ENCODE data around the gene ALDH1L1. TPM values are rescaled to one million over a fixed set of nuclear protein-coding genes. Genes with fewer than 3 reads are reported as not detected.
A peak's percentile ranks its signal among the peaks of the same experiment; 100 is the strongest.
"Not testable (repeated sequence)": the region's sequence is repeated elsewhere in the genome, so short reads cannot be mapped to it uniquely, and the experiment has no call there.

Gene ALDH1L1
- total RNA-seq, 2 donors from 2014 or later, result 7.7 to 26.7 TPM

DNA sequence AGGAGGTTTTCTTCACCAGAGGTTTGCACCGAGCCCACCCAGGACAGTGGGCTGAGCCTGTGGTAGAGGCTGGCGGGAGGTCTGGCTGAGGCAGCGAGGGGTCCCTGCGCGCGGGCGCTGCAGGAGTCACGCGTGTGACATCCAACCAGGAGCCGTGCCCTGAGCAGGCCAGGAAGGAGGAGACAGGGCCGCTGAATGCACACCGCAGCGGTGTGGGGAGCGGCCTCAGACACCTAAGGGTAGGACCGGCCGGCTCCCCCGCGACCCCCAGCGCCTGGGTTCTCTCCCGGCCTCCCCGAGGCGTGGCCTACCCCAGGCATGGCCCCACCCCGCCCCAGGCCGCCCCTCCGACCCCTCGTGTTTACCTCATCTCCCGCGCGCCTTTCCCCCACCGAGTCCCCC is 96.9 kb downstream of the ALDH1L1 start:
- intact Hi-C loops (cut with DNase I, micrococcal nuclease), result no loop called here
- peak; percentile 76 for ATAC-seq
- DNase-seq, result peak; percentile 48 to 64

DNA sequence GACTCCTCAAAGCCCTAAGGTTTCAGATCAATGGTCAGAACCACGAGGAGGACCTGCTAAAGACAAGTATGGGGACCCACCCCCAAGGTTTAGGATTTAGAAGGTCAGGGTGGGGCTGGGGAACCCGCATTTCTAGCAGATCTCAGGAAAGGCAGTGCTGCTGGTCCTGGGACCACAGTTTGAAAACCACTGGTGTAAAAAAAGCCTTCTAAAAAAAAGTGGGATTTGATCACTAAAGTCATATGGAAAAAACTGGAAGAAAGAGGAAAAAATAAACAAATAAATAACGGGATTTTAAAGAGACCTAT is 97.3 kb downstream of the ALDH1L1 start:
- DNase-seq, result no peak
- intact Hi-C loops (cut with DNase I, micrococcal nuclease), result no loop called here
- no peak for ATAC-seq

DNA sequence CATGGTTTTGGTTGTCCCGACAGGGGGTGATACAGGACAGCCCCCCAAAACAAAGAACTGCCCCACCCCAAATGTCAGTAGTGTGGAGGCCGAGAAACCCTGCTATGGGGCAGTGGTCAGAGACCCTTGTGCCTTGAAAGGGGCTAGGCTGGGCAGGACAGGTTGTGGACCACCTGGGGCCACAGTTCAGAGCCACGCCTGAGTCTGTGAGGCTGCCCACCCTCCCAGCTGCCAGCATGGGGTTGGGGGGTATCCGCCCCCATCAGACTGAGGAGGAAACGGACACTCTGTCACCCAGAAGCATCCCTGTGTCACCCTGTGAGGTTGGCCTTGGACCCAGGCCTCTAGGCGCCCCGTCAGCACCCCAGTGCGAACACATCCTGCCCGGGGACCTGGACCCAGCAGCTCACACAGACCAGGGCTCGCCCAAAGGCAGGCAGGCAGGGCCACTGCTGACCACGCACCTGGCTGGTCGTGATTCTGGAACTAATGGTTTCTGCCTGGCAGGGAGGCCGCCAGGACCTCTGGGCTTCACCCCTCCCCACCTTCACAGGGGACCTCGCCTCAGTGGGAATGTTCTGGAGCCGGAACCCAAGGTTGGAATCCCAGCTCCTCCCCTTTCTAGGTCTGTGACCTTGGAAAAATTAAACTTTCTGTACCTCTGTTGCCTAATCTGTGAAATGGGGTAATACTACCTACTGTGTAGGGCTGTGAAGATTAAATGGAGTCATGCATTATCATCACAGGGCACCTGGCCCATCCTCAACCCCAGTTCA is 97.8 kb downstream of the ALDH1L1 start:
- ATAC-seq (no peak), DNase-seq (no peak)
- intact Hi-C loops (cut with DNase I, micrococcal nuclease), result no loop called here

GRCh38 chr3:126081618-126082361 is 98.6 kb downstream of the ALDH1L1 start:
- intact Hi-C loops (cut with DNase I, micrococcal nuclease), result no loop called here
- DNase-seq (peak in 1 of 2 donors; percentile 18), ATAC-seq (peak; percentile 11)

GRCh38 chr3:126080970-126081369 is 99.4 kb downstream of the ALDH1L1 start:
- DNase-seq, result no peak

GRCh38 chr3:126078866-126079265 is 101.5 kb downstream of the ALDH1L1 start:
- DNase-seq (no peak), ATAC-seq (no peak)
- intact Hi-C loops (cut with DNase I, micrococcal nuclease), result no loop called here

More at GRCh38 chr3:126080970-126081369, 99.4 kb downstream of the ALDH1L1 start:
- intact Hi-C loops (cut with DNase I, micrococcal nuclease), result no loop called here
- ATAC-seq, result no peak

- DNase-seq (no peak), ATAC-seq (no peak)
- intact Hi-C loops (cut with DNase I, micrococcal nuclease), result no loop called here
Observed at GRCh38 chr3:126077754-126078153, 102.6 kb downstream of the ALDH1L1 start.

DNA sequence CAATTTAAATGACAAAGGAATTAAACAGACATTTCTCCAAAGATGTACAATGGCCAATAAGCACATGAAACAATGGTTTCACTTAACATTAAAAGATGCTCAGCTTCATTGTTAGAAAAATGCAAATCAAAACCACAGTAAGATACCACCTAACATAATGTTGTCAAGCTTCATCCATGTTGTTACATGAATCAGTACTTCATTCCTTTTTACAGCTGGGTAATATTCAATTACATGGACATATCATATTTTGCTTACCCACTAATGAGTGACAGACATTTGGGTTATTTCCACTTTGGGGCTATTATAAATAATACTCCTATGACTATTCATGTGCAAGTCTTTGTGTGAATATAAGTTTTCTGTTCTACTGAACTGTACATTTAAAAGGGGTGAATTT is 104.2 kb downstream of the ALDH1L1 start:
- intact Hi-C loops (cut with DNase I, micrococcal nuclease), result no loop called here
- DNase-seq (no peak), ATAC-seq (no peak)

DNA sequence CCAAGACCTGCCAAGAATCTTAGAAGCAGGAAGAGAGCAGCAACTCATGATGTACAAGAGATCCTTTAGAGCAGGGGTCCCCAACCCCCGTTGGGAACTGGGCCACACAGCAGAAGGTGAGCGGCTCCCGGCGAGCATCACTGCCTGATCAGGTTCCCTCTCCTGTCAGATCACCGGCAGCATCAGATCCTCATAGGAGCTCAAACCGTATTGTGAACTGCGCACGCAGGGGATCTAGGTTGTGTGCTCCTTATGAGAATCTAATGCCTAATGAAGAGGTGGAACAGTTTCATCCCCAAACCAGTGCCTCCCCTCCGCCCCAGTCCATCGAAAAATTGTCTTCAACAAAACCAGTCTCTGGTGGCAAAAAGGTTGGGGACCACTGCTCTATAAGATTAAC is 110.2 kb downstream of the ALDH1L1 start:
- ATAC-seq (no peak), DNase-seq (no peak)
- intact Hi-C loops (cut with DNase I, micrococcal nuclease), result no loop called here

DNA sequence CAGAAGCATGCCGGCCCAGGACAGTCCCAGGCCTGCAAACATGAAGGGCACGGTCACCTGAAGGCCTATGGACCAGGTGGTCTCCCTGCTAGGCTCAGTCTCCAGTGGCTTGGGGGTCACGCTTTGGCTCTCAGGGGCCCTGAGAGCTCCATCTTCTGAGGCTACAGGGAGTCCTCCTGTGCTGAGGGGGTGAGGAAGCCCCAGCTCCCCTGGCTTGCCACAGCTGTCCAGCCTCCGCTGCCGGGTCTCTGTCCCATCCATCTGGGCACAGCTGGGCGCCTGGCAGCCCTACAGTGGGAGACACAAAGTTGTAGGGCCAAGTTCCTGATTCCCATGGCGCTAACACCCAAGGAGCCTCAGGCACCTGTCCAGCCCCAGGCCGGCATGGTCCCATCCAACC is 112.4 kb downstream of the ALDH1L1 start:
- intact Hi-C loops (cut with DNase I, micrococcal nuclease), result no loop called here
- ATAC-seq (no peak), DNase-seq (no peak)

DNA sequence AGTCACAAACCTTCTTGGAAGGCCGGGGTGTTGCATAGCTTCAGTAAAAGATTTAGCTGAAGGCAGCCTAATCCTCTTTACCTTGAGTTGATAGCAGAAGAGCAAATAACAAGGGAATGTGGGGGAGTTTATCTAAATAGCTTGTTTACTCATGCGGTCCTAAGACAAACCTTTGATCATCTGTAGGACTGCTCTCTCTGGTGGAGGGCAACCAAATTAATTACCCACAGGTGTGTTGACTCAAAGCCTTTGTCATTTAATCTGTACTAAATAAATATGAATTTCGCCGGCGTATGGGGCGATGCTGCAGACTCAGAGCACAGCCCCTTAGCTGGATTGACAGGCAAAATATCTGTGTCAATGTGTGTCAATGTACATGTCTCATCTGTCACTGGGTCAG is 113.7 kb downstream of the ALDH1L1 start:
- ATAC-seq; intact Hi-C loops (cut with DNase I, micrococcal nuclease): not testable (repeated sequence)

DNA sequence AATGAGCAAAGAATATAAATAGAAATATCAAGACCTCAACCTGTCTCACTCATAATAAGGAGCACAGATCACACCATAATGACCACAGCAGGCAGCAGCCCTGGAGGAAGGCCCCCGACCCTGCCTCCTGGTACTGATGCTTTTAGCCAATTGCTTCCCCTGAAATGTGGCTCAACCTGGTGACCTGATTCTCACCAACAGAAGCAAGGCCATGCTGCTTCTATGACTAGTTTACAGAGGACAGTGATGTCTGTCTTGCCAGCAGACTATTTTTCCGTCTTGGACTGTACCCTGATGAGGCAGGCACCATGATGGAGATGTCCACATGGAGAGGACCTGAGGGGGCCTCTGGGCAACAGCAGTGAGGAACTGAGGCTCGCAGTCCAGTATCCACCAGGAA is 114.5 kb downstream of the ALDH1L1 start:
- ATAC-seq (no peak), DNase-seq (no peak)
- intact Hi-C loops (cut with DNase I, micrococcal nuclease), result no loop called here

More for the DNA sequence above, 113.7 kb downstream of the ALDH1L1 start:
- DNase-seq, result not testable (repeated sequence)

GRCh38 chr3:126064627-126065258 is 115.6 kb downstream of the ALDH1L1 start:
- intact Hi-C loops (cut with DNase I, micrococcal nuclease), result no loop called here
- DNase-seq (peak in 1 of 2 donors; percentile 57), ATAC-seq (peak; percentile 93)

DNA sequence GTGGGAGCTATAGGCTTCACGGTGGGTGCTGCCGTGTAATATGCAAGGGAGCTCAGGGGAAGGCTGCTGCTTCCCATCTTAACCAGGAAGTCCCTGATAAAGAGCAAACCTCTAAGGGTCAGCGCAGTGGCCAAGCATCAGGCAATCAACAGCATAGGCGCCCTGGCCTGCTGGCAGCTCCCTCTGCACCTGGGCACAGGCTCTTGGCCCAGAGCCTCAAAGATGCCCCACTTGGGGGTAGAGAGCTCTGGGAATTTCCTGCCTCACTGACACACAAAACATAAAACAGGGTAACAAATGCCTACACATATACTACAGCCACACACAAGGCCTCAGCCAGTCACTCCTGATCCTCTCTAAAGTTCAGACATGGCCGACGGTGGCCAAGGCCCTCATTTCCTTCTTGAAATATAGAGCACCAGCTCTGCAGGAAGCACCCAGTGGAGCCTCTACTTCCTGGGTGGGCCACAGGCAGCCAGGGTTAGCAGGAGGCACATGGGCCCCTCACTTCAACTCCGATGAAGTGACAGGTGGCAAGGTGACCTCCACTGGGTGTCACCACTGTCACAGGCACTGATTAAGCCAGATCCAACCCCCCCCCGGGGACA is 116.9 kb downstream of the ALDH1L1 start:
- ATAC-seq (no peak), DNase-seq (no peak)
- intact Hi-C loops (cut with DNase I, micrococcal nuclease), result no loop called here

- intact Hi-C loops (cut with DNase I, micrococcal nuclease), result no loop called here
- DNase-seq (no peak), ATAC-seq (no peak)
Observed at GRCh38 chr3:126061301-126062032, 118.9 kb downstream of the ALDH1L1 start.

- DNase-seq, result no peak
Observed at GRCh38 chr3:126060613-126061145, 119.7 kb downstream of the ALDH1L1 start.

GRCh38 chr3:126058666-126059065 is 121.7 kb downstream of the ALDH1L1 start:
- DNase-seq (no peak), ATAC-seq (no peak)
- intact Hi-C loops (cut with DNase I, micrococcal nuclease), result no loop called here

More at GRCh38 chr3:126060613-126061145, 119.7 kb downstream of the ALDH1L1 start:
- ATAC-seq, result no peak
- intact Hi-C loops (cut with DNase I, micrococcal nuclease), result no loop called here

- ATAC-seq, result no peak
- intact Hi-C loops (cut with DNase I, micrococcal nuclease), result no loop called here
- DNase-seq, result no peak
Observed at GRCh38 chr3:126057936-126058335, 122.5 kb downstream of the ALDH1L1 start.

GRCh38 chr3:126057501-126057819 is 122.9 kb downstream of the ALDH1L1 start:
- DNase-seq (no peak), ATAC-seq (no peak)
- intact Hi-C loops (cut with DNase I, micrococcal nuclease), result no loop called here

Data from left colon (tissue), 2 donors.